ENCODE data around the gene ABCC8. TPM values are rescaled to one million over a fixed set of nuclear protein-coding genes. Genes with fewer than 3 reads are reported as not detected.
A peak's percentile ranks its signal among the peaks of the same experiment; 100 is the strongest.

Gene ABCC8
- total and polyA plus RNA-seq, 2 experiments from 2014 or later = not detected

- H3K9me3 ChIP-seq (ENCODE audit: low read depth) = no peaks in the 10 kb centered on the region
- no peak for TF ChIP-seq EZH2 (IDR thresholded peaks at IDR 0.05; ENCODE audit: insufficient read depth, poor library complexity, severe bottlenecking)
- no peak for TF ChIP-seq EZH2phosphoT487 (IDR thresholded peaks at IDR 0.05; ENCODE audit: insufficient read depth, low read depth)
- no peaks in the 10 kb centered on the region for H3K36me3 ChIP-seq (ENCODE audit: low read depth)
- H3K9me2 ChIP-seq (ENCODE audit: insufficient read depth) = no peaks in the 10 kb centered on the region
- in situ Hi-C loops (cut with MboI) = loop anchor here (10.0 kb wide), 1 partner anchor 116 kb away; the partner anchor contains the start of gene KCNJ11
- no peaks in the 10 kb centered on the region for H4K20me1 ChIP-seq (ENCODE audit: insufficient read depth)
- H3K4me3 ChIP-seq = no peak overlapping the region
- no peak overlapping the region for H3K27ac ChIP-seq
- H3K9ac ChIP-seq = no peak overlapping the region
- H3K4me1 ChIP-seq (ENCODE audit: insufficient read depth) = no peaks in the 10 kb centered on the region
- H3K79me2 ChIP-seq (ENCODE audit: insufficient read depth) = no peaks in the 10 kb centered on the region
- H3F3A ChIP-seq (ENCODE audit: insufficient read depth) = no peaks in the 10 kb centered on the region
- no peak for DNase-seq
- WGBS, 2 experiments (ENCODE audit: low coverage in 1 of 2, low lambda C conversion rate in 2 of 2, missing lambda C conversion rate in 2 of 2) = 66 to 69% methylated on average over 10 to 12 of the region's 12 CpGs
- H2AFZ ChIP-seq = no peak overlapping the region
- H3K27me3 ChIP-seq (replicated peaks; ENCODE audit: insufficient read depth) = peaks cover 3% of the 10 kb centered on the region; the same call in 1 of the 2 replicates
- no peak overlapping the region for H3K4me2 ChIP-seq (ENCODE audit: unreplicated experiment)
Measured at GRCh38 chr11:17500673-17501072, 24.0 kb upstream of the ABCC8 start.

- H3K9me3 ChIP-seq (ENCODE audit: low read depth) = no peaks in the 10 kb centered on the region
- 53 to 55% methylated on average over 5 of the region's 5 CpGs for WGBS, 2 experiments (ENCODE audit: low coverage in 1 of 2, low lambda C conversion rate in 2 of 2, missing lambda C conversion rate in 2 of 2)
- H4K20me1 ChIP-seq (ENCODE audit: insufficient read depth) = no peaks in the 10 kb centered on the region
- H3K9ac ChIP-seq = no peak overlapping the region
- no peaks in the 10 kb centered on the region for H3K9me2 ChIP-seq (ENCODE audit: insufficient read depth)
- H2AFZ ChIP-seq = no peak overlapping the region
- TF ChIP-seq EZH2phosphoT487 (IDR thresholded peaks at IDR 0.05; ENCODE audit: insufficient read depth, low read depth) (no peak), EZH2 (IDR thresholded peaks at IDR 0.05; ENCODE audit: insufficient read depth, poor library complexity, severe bottlenecking) (no peak)
- no peaks in the 10 kb centered on the region for H3F3A ChIP-seq (ENCODE audit: insufficient read depth)
- H3K36me3 ChIP-seq (ENCODE audit: low read depth) = no peaks in the 10 kb centered on the region
- H3K27ac ChIP-seq = no peak overlapping the region
- H3K27me3 ChIP-seq (replicated peaks; ENCODE audit: insufficient read depth) = peaks cover 3% of the 10 kb centered on the region; the same call in 1 of the 2 replicates
- H3K4me1 ChIP-seq (ENCODE audit: insufficient read depth) = no peaks in the 10 kb centered on the region
- H3K4me3 ChIP-seq = no peak overlapping the region
- DNase-seq = peak; percentile 38
- H3K79me2 ChIP-seq (ENCODE audit: insufficient read depth) = no peaks in the 10 kb centered on the region
- no peak overlapping the region for H3K4me2 ChIP-seq (ENCODE audit: unreplicated experiment)
- in situ Hi-C loops (cut with MboI) = no loop called here
Measured at GRCh38 chr11:17498475-17498874, 21.8 kb upstream of the ABCC8 start.

GRCh38 chr11:17498058-17498457 lies 21.4 kb upstream of the ABCC8 start:
- no peaks in the 10 kb centered on the region for H3K9me2 ChIP-seq (ENCODE audit: insufficient read depth)
- H3F3A ChIP-seq (ENCODE audit: insufficient read depth) = no peaks in the 10 kb centered on the region
- no peak overlapping the region for H3K27ac ChIP-seq
- WGBS, 2 experiments (ENCODE audit: low coverage in 1 of 2, low lambda C conversion rate in 2 of 2, missing lambda C conversion rate in 2 of 2) = 32% methylated on average over 4 of the region's 4 CpGs
- no peak overlapping the region for H3K4me3 ChIP-seq
- H3K27me3 ChIP-seq (replicated peaks; ENCODE audit: insufficient read depth) = peaks cover 3% of the 10 kb centered on the region; the same call in 1 of the 2 replicates
- no peak for TF ChIP-seq EZH2 (IDR thresholded peaks at IDR 0.05; ENCODE audit: insufficient read depth, poor library complexity, severe bottlenecking)
- no peak for TF ChIP-seq EZH2phosphoT487 (IDR thresholded peaks at IDR 0.05; ENCODE audit: insufficient read depth, low read depth)
- H2AFZ ChIP-seq = no peak overlapping the region
- H3K9me3 ChIP-seq (ENCODE audit: low read depth) = no peaks in the 10 kb centered on the region
- no peaks in the 10 kb centered on the region for H3K4me1 ChIP-seq (ENCODE audit: insufficient read depth)
- H4K20me1 ChIP-seq (ENCODE audit: insufficient read depth) = no peaks in the 10 kb centered on the region
- DNase-seq = no peak
- no peaks in the 10 kb centered on the region for H3K79me2 ChIP-seq (ENCODE audit: insufficient read depth)
- no peaks in the 10 kb centered on the region for H3K36me3 ChIP-seq (ENCODE audit: low read depth)
- in situ Hi-C loops (cut with MboI) = no loop called here
- no peak overlapping the region for H3K9ac ChIP-seq
- no peak overlapping the region for H3K4me2 ChIP-seq (ENCODE audit: unreplicated experiment)

GRCh38 chr11:17496406-17496805 lies 19.8 kb upstream of the ABCC8 start:
- no peak overlapping the region for H3K4me2 ChIP-seq (ENCODE audit: unreplicated experiment)
- H4K20me1 ChIP-seq (ENCODE audit: insufficient read depth) = no peaks in the 10 kb centered on the region
- 43 to 49% methylated on average over 7 of the region's 7 CpGs for WGBS, 2 experiments (ENCODE audit: low coverage in 1 of 2, low lambda C conversion rate in 2 of 2, missing lambda C conversion rate in 2 of 2)
- H3K36me3 ChIP-seq (ENCODE audit: low read depth) = no peaks in the 10 kb centered on the region
- H3K9ac ChIP-seq = no peak overlapping the region
- no peaks in the 10 kb centered on the region for H3F3A ChIP-seq (ENCODE audit: insufficient read depth)
- TF ChIP-seq EZH2 (IDR thresholded peaks at IDR 0.05; ENCODE audit: insufficient read depth, poor library complexity, severe bottlenecking) (no peak), EZH2phosphoT487 (IDR thresholded peaks at IDR 0.05; ENCODE audit: insufficient read depth, low read depth) (no peak)
- no peak overlapping the region for H2AFZ ChIP-seq
- no peaks in the 10 kb centered on the region for H3K9me2 ChIP-seq (ENCODE audit: insufficient read depth)
- H3K4me1 ChIP-seq (ENCODE audit: insufficient read depth) = no peaks in the 10 kb centered on the region
- peaks cover 3% of the 10 kb centered on the region; the same call in 1 of the 2 replicates for H3K27me3 ChIP-seq (replicated peaks; ENCODE audit: insufficient read depth)
- DNase-seq = peak; percentile 26
- no peak overlapping the region for H3K27ac ChIP-seq
- H3K79me2 ChIP-seq (ENCODE audit: insufficient read depth) = no peaks in the 10 kb centered on the region
- no peaks in the 10 kb centered on the region for H3K9me3 ChIP-seq (ENCODE audit: low read depth)
- H3K4me3 ChIP-seq = no peak overlapping the region
- in situ Hi-C loops (cut with MboI) = no loop called here

- no peaks in the 10 kb centered on the region for H3F3A ChIP-seq (ENCODE audit: insufficient read depth)
Measured at GRCh38 chr11:17494019-17494418, 17.4 kb upstream of the ABCC8 start.

More at GRCh38 chr11:17494019-17494418, 17.4 kb upstream of the ABCC8 start:
- H3K79me2 ChIP-seq (ENCODE audit: insufficient read depth) = no peaks in the 10 kb centered on the region
- no peak overlapping the region for H3K9ac ChIP-seq
- no peak for TF ChIP-seq EZH2 (IDR thresholded peaks at IDR 0.05; ENCODE audit: insufficient read depth, poor library complexity, severe bottlenecking)
- TF ChIP-seq EZH2phosphoT487 (IDR thresholded peaks at IDR 0.05; ENCODE audit: insufficient read depth, low read depth) = no peak
- no peak overlapping the region for H3K4me2 ChIP-seq (ENCODE audit: unreplicated experiment)
- H4K20me1 ChIP-seq (ENCODE audit: insufficient read depth) = no peaks in the 10 kb centered on the region
- in situ Hi-C loops (cut with MboI) = no loop called here
- peaks cover 16% of the 10 kb centered on the region; the same call in 1 of the 2 replicates for H3K27me3 ChIP-seq (replicated peaks; ENCODE audit: insufficient read depth)
- whole genome bisulfite sequencing, 2 experiments (ENCODE audit: low coverage in 1 of 2, low lambda C conversion rate in 2 of 2, missing lambda C conversion rate in 2 of 2) = 51 to 52% methylated on average over 6 of the region's 6 CpGs
- no peak overlapping the region for H2AFZ ChIP-seq
- H3K4me3 ChIP-seq = no peak overlapping the region
- no peaks in the 10 kb centered on the region for H3K9me2 ChIP-seq (ENCODE audit: insufficient read depth)
- H3K27ac ChIP-seq = no peak overlapping the region
- no peaks in the 10 kb centered on the region for H3K36me3 ChIP-seq (ENCODE audit: low read depth)
- no peak for DNase-seq
- H3K9me3 ChIP-seq (ENCODE audit: low read depth) = no peaks in the 10 kb centered on the region
- H3K4me1 ChIP-seq (ENCODE audit: insufficient read depth) = no peaks in the 10 kb centered on the region

All from GM23248 (cell line).